Type B pancreatic cell (in vitro differentiated cells): ENCODE data around the gene BNC2. TPM values are rescaled to one million over a fixed set of nuclear protein-coding genes. Genes with fewer than 3 reads are reported as not detected.

Source experiments
- DNase-seq: peaks from one replicate; pipeline ENCODE4 v3.0.0; 2021; ENCODE audit warnings: mixed read lengths; ENCODE audit not compliant: unreplicated experiment; ENCODE audit errors: extremely low spot score
- H3K27ac Mint-ChIP-seq: 2 replicates; pipeline ENCODE4 v1.8.0; 2021; ENCODE audit warnings: mild to moderate bottlenecking, mixed read lengths
- H3K27me3 Mint-ChIP-seq: 2 replicates; pipeline ENCODE4 v1.8.0; 2021; ENCODE audit warnings: mixed read lengths
- H3K36me3 Mint-ChIP-seq: 2 replicates; pipeline ENCODE4 v1.8.0; 2021; ENCODE audit warnings: mixed read lengths
- H3K4me1 Mint-ChIP-seq: one replicate; pipeline ENCODE4 v1.8.0; 2021; ENCODE audit warnings: mixed read lengths; ENCODE audit not compliant: unreplicated experiment
- H3K4me3 Mint-ChIP-seq: 2 replicates; pipeline ENCODE4 v1.8.0; 2021; ENCODE audit warnings: mild to moderate bottlenecking, mixed read lengths
- H3K9me3 Mint-ChIP-seq: 2 replicates; pipeline ENCODE4 v1.8.0; 2021; ENCODE audit warnings: mixed read lengths
- CTCF ChIP-seq: fragments of 200-600 bp; sonication (generic); conservative IDR thresholded peaks from 2 replicates; pipeline ENCODE4 v1.5.0; 2021; ENCODE audit warnings: antibody characterized with exemption, mild to moderate bottlenecking
- total RNA-seq: library from RNA; stranded (reverse); gene quantifications from 2 replicates; pipeline ENCODE4 v1.2.1, GENCODE V29; 2021; ENCODE audit warnings: low replicate concordance

The BNC2 gene
- total RNA-seq, 1 donor from 2014 or later: 80.9 TPM

- Mint-ChIP-seq H3K9me3 (peaks cover 5% of the 10 kb centered on the region), H3K27me3 (no peaks in the 10 kb centered on the region), H3K4me3 (no peak overlapping the region), H3K4me1 (peaks cover 28% of the 10 kb centered on the region), H3K27ac (no peak overlapping the region), H3K36me3 (peaks cover 3% of the 10 kb centered on the region)
- TF ChIP-seq CTCF: no peak
- no peak for DNase-seq
These were observed 74.1 kb downstream of the BNC2 start for GRCh38 chr9:16796304-16796825.

GRCh38 chr9:16794871-16795639, 75.4 kb downstream of the BNC2 start:
- TF ChIP-seq CTCF: no peak
- Mint-ChIP-seq H3K4me3 (no peak overlapping the region), H3K4me1 (peaks cover 28% of the 10 kb centered on the region), H3K36me3 (peaks cover 3% of the 10 kb centered on the region), H3K9me3 (peaks cover 5% of the 10 kb centered on the region), H3K27me3 (no peaks in the 10 kb centered on the region), H3K27ac (peak overlapping the region; percentile 7)
- DNase-seq: no peak

DNA sequence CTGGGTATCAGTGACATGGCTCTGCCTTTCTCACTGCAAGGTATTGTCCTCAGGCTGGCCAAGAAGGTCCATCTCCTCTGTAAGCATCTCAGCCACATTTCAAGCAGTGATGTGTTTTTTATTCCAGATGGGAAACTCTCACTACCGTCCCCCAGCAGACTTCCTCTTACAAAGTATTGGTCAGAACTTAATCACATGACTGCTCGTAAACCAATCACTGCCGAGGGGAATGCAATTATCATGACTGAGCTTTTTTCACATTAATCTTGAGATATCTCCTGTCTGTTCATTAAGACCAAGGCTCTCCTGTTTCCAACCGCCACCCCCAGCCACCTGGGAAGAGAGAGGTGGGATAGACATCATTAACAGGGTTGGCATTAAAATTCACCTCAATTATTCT, 76.4 kb downstream of the BNC2 start:
- H3K4me1 Mint-ChIP-seq: peaks cover 28% of the 10 kb centered on the region

DNA sequence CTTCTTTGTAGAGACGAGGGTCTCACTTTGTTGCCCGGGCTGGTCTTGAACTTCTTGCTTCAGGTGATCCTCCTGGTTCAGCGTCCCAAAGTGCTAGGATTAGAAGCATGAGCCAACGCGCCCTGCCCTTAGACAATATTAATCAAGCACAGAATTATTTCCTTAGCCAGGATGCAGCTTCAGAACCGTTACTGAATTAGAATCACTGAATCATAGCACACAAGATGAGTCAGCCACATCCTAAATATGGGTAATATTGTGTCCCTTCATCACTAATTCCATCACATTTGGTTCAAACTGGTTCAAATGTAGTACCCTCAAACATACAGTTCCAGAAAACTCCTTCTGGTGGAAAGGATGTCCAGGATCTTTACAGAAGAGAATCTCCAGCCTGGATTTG, 82.7 kb downstream of the BNC2 start:
- DNase-seq: no peak
- H3K9me3 Mint-ChIP-seq: peaks cover 4% of the 10 kb centered on the region
- H3K27me3 Mint-ChIP-seq: no peaks in the 10 kb centered on the region
- H3K4me1 Mint-ChIP-seq: peaks cover 38% of the 10 kb centered on the region
- no peak for TF ChIP-seq CTCF
- no peak overlapping the region for H3K27ac Mint-ChIP-seq
- H3K4me3 Mint-ChIP-seq: no peak overlapping the region
- peaks cover 13% of the 10 kb centered on the region for H3K36me3 Mint-ChIP-seq

More for the DNA sequence above, 76.4 kb downstream of the BNC2 start:
- no peak for TF ChIP-seq CTCF
- H3K27me3 Mint-ChIP-seq: no peaks in the 10 kb centered on the region
- H3K27ac Mint-ChIP-seq: no peak overlapping the region
- peaks cover 5% of the 10 kb centered on the region for H3K9me3 Mint-ChIP-seq
- H3K36me3 Mint-ChIP-seq: peaks cover 8% of the 10 kb centered on the region
- no peak overlapping the region for H3K4me3 Mint-ChIP-seq
- DNase-seq: no peak

- no peak overlapping the region for H3K27ac Mint-ChIP-seq
- H3K4me3 Mint-ChIP-seq: no peak overlapping the region
- H3K27me3 Mint-ChIP-seq: no peaks in the 10 kb centered on the region
- no peak for TF ChIP-seq CTCF
- H3K4me1 Mint-ChIP-seq: peaks cover 36% of the 10 kb centered on the region
- no peak for DNase-seq
- H3K36me3 Mint-ChIP-seq: peaks cover 9% of the 10 kb centered on the region
- peaks cover 4% of the 10 kb centered on the region for H3K9me3 Mint-ChIP-seq
These were observed 86.5 kb downstream of the BNC2 start for GRCh38 chr9:16784002-16784401.
